OCI-LY3 (cell line): Measurements from ENCODE around the gene GAA.

ENCODE experiments used
- CTCF ChIP-seq: fragments of 200-600, 300-600 bp; sonication (generic); IDR thresholded peaks from 2 replicates; pipeline ENCODE4 v1.5.1; 2014; ENCODE audit warnings: antibody characterized with exemption, low read length, low read depth
- EZH2phosphoT487 ChIP-seq: fragments of 200-600 bp; shearing (Covaris generic); IDR thresholded peaks from 2 replicates; pipeline ENCODE4 v1.6.1; 2018; ENCODE audit warnings: antibody characterized with exemption, mixed run types, low read depth

- TF ChIP-seq CTCF: no peak
- TF ChIP-seq EZH2phosphoT487: no peak
Measured at GRCh38 chr17:80084773-80085172, 16.6 kb upstream of the GAA start.
